Panc1 (cell line): ENCODE data around the gene EEF1E1. TPM values are rescaled to one million over a fixed set of nuclear protein-coding genes. Genes with fewer than 3 reads are reported as not detected.

Source experiments
- ATAC-seq: fragments of 200-7000 bp; cut with Tn5 transposase; 2 replicates; pipeline ENCODE4 v1.9.1; 2020; ENCODE audit warnings: mild to moderate bottlenecking, moderate library complexity
- BruUV-seq: library from RNA; stranded (reverse); fragments of 400-500 nt; replicated peaks from 2 replicates; lab custom pipeline; 2021; lab: Mats Ljungman, UMichigan
- CTCF ChIA-PET: fragments of 300-600 bp; sonication (Branson Sonifier 250); formaldehyde crosslinking; loops from one replicate; lab custom pipeline; 2022; ENCODE audit warnings: antibody characterized with exemption; lab: Charles Lee
- POLR2A ChIA-PET: fragments of 300-600 bp; sonication (Branson Sonifier 250); formaldehyde crosslinking; loops from one replicate; lab custom pipeline; 2022; ENCODE audit warnings: antibody characterized with exemption; lab: Charles Lee
- DNase-seq: peaks from one replicate; pipeline ENCODE4 v3.0.0-alpha.2; 2010; ENCODE audit warnings: low read depth, low spot score
- H3K27ac ChIP-seq: 2 replicates; pipeline ENCODE4 v1.5.1; 2011; ENCODE audit warnings: mild to moderate bottlenecking, low read length, inconsistent platforms
- H3K27me3 ChIP-seq: fragments of 200-500 bp; sonication (Bioruptor generic); 2 replicates; pipeline ENCODE4 v1.6.0; 2014; ENCODE audit warnings: low read length, inconsistent platforms; ENCODE audit not compliant: control insufficient read depth, insufficient read depth
- H3K36me3 ChIP-seq: fragments of 200-500 bp; sonication (Bioruptor generic); 2 replicates; pipeline ENCODE4 v1.5.1; 2014; ENCODE audit warnings: inconsistent platforms, mild to moderate bottlenecking, low read length, moderate library complexity; ENCODE audit not compliant: control insufficient read depth, insufficient read depth
- H3K4me1 ChIP-seq: 2 replicates; pipeline ENCODE4 v1.5.1; 2011; ENCODE audit warnings: inconsistent platforms, mild to moderate bottlenecking, low read length, moderate library complexity; ENCODE audit not compliant: control insufficient read depth, insufficient read depth
- H3K4me3 ChIP-seq, 2 experiments: 2 replicates each; pipeline ENCODE4 v1.5.1; 2011 to 2012; ENCODE audit warnings: low read depth in 2 of 2, low read length in 2 of 2, mild to moderate bottlenecking in 2 of 2, inconsistent platforms in 1 of 2, moderate library complexity in 1 of 2
- H3K9me3 ChIP-seq: fragments of 200-500 bp; sonication (Bioruptor generic); 2 replicates; pipeline ENCODE4 v1.5.1; 2014; ENCODE audit warnings: low read depth, mild to moderate bottlenecking, inconsistent platforms, low read length, moderate library complexity; ENCODE audit not compliant: control insufficient read depth, insufficient read depth
- CTCF ChIP-seq: fragments of 450-650 bp; IDR thresholded peaks from 2 replicates; pipeline ENCODE4 v1.5.1; 2017; ENCODE audit warnings: mild to moderate bottlenecking
- POLR2AphosphoS5 ChIP-seq: IDR thresholded peaks from 2 replicates; pipeline ENCODE4 v1.6.1; 2012; ENCODE audit warnings: mild to moderate bottlenecking, low read depth, low read length, moderate library complexity
- REST ChIP-seq, 2 experiments: IDR thresholded peaks; 2 replicates each; pipeline ENCODE4 v1.6.1; 2011 to 2012; ENCODE audit warnings: low read depth in 2 of 2, control low read depth in 1 of 2, low read length in 1 of 2, mild to moderate bottlenecking in 1 of 2, moderate library complexity in 1 of 2; ENCODE audit not compliant: insufficient read depth in 1 of 2
- SIN3A ChIP-seq: IDR thresholded peaks from 2 replicates; pipeline ENCODE4 v1.6.1; 2012; ENCODE audit warnings: low read depth, mild to moderate bottlenecking, low read length, moderate library complexity, borderline replicate concordance; ENCODE audit not compliant: insufficient read depth
- TCF7L2 ChIP-seq: IDR thresholded peaks from 2 replicates; pipeline ENCODE4 v1.6.1; 2011; ENCODE audit warnings: mild to moderate bottlenecking, low read depth, low read length, inconsistent platforms
- in situ Hi-C: cut with HindIII; loops from 2 replicates; pipeline ENCODE4 v1.10.0; 2016; ENCODE audit warnings: low sequenced_read_pairs, low pct_unique_long_range_greater_than_20kb
- intact Hi-C: fragments of 100-400 bp; cut with micrococcal nuclease; formaldehyde crosslinking; loops from one replicate; pipeline ENCODE4 v1.10.0; 2022; ENCODE audit not compliant: unreplicated experiment
- total RNA-seq: library from RNA; stranded (reverse); gene quantifications from one replicate; pipeline ENCODE4 v1.2.1, GENCODE V29; 2021; ENCODE audit not compliant: unreplicated experiment

EEF1E1 gene
- total RNA-seq, 1 experiment from 2014 or later, result 59.5 TPM

GRCh38 chr6:8143945-8144344 lies 41.6 kb upstream of the EEF1E1 start:
- intact Hi-C loops (no loop called here), in situ Hi-C loops (no loop called here)
- ChIA-PET CTCF (no interaction called here), POLR2A (interaction anchor here (0.6 to 0.7 kb wide), 2 partner anchors 139 to 153 kb away, joined by 3 to 13 read pairs; no protein-coding TSS in a partner anchor)
- Histone ChIP-seq H3K4me3 (no peak overlapping the region), H3K36me3 (no peaks in the 10 kb centered on the region), H3K4me1 (0 out of 2 replicates have a peak, but pooled peaks cover 5% of the 10 kb centered on the region), H3K27me3 (no peaks in the 10 kb centered on the region), H3K9me3 (no peaks in the 10 kb centered on the region), H3K27ac (no peak overlapping the region)
- ATAC-seq (no peak), DNase-seq (no peak)
- BruUV-seq, result no TSS peak
- TF ChIP-seq POLR2AphosphoS5 (no peak), CTCF (no peak), SIN3A (no peak), REST (IDR thresholded peaks at IDR 0.05; ENCODE audit: insufficient read depth in 1 of 2, low read depth in 2 of 2, low read length in 1 of 2) (no peak), TCF7L2 (no peak)

GRCh38 chr6:8139451-8139850 lies 37.1 kb upstream of the EEF1E1 start:
- in situ Hi-C loops, result no loop called here
- BruUV-seq, result no TSS peak
- CTCF ChIA-PET, result no interaction called here
- DNase-seq (no peak), ATAC-seq (no peak)
- intact Hi-C loops, result no loop called here
- Histone ChIP-seq H3K27ac (no peak overlapping the region; the same call in 1 of the 2 replicates), H3K36me3 (no peaks in the 10 kb centered on the region), H3K27me3 (no peaks in the 10 kb centered on the region), H3K9me3 (no peaks in the 10 kb centered on the region), H3K4me1 (peaks cover 9% of the 10 kb centered on the region; the same call in 1 of the 2 replicates), H3K4me3 (no peak overlapping the region)
- POLR2A ChIA-PET, result no interaction called here
- TF ChIP-seq REST (IDR thresholded peaks at IDR 0.05; ENCODE audit: insufficient read depth in 1 of 2, low read depth in 2 of 2, low read length in 1 of 2) (no peak), SIN3A (no peak), POLR2AphosphoS5 (no peak), CTCF (no peak), TCF7L2 (no peak)
